H9 (cell line): ENCODE measurements around the gene FAP. TPM values are rescaled to one million over a fixed set of nuclear protein-coding genes. Genes with fewer than 3 reads are reported as not detected.

Experiments used
- DNase-seq: peaks from one replicate; pipeline ENCODE4 v3.0.0-alpha.2; 2017
- H2AFZ ChIP-seq: one replicate; pipeline ENCODE4 v1.6.1; 2013; ENCODE audit warnings: mild to moderate bottlenecking, low read length, control low read depth, moderate library complexity
- H2AK5ac ChIP-seq: 2 replicates; pipeline ENCODE4 v1.6.1; 2013; ENCODE audit warnings: low read length, control low read depth, mixed read lengths; ENCODE audit not compliant: insufficient read length
- H2BK120ac ChIP-seq: one replicate; pipeline ENCODE4 v1.6.1; 2013; ENCODE audit warnings: low read depth, mild to moderate bottlenecking, low read length, control low read depth, inconsistent platforms; ENCODE audit not compliant: poor library complexity, severe bottlenecking
- H2BK12ac ChIP-seq: 2 replicates; pipeline ENCODE4 v1.6.1; 2013; ENCODE audit warnings: low read length, control low read depth, mixed read lengths, low read depth; ENCODE audit not compliant: insufficient read length
- H2BK15ac ChIP-seq: 2 replicates; pipeline ENCODE4 v1.6.1; 2013; ENCODE audit warnings: low read depth, low read length, control low read depth
- H2BK20ac ChIP-seq: one replicate; pipeline ENCODE4 v1.6.1; 2013; ENCODE audit warnings: low read depth, mild to moderate bottlenecking, low read length, control low read depth, inconsistent platforms; ENCODE audit not compliant: poor library complexity, severe bottlenecking
- H2BK5ac ChIP-seq: 2 replicates; pipeline ENCODE4 v1.6.1; 2013; ENCODE audit warnings: low read length, control low read depth, mixed read lengths; ENCODE audit not compliant: insufficient read length
- H3K14ac ChIP-seq: 2 replicates; pipeline ENCODE4 v1.6.1; 2013; ENCODE audit warnings: low read length, control low read depth; ENCODE audit not compliant: insufficient read depth
- H3K18ac ChIP-seq: 2 replicates; pipeline ENCODE4 v1.6.1; 2013; ENCODE audit warnings: low read depth, mild to moderate bottlenecking, mixed read lengths, low read length, control low read depth; ENCODE audit not compliant: insufficient read length
- H3K23ac ChIP-seq: 2 replicates; pipeline ENCODE4 v1.6.1; 2013; ENCODE audit warnings: low read length, control low read depth, mixed read lengths, low read depth; ENCODE audit not compliant: insufficient read length
- H3K23me2 ChIP-seq: 2 replicates; pipeline ENCODE4 v1.6.1; 2013; ENCODE audit warnings: low read depth, mild to moderate bottlenecking, mixed read lengths, low read length, control low read depth; ENCODE audit not compliant: insufficient read length, poor library complexity, severe bottlenecking
- H3K27ac ChIP-seq: 2 replicates; pipeline ENCODE4 v1.5.1; 2013; ENCODE audit warnings: low read length, control low read depth, mixed read lengths, low read depth; ENCODE audit not compliant: insufficient read length
- H3K27me3 ChIP-seq: 2 replicates; pipeline ENCODE4 v1.6.1; 2013; ENCODE audit warnings: low read length, control low read depth, inconsistent platforms; ENCODE audit not compliant: insufficient read depth
- H3K4ac ChIP-seq: 2 replicates; pipeline ENCODE4 v1.6.1; 2013; ENCODE audit warnings: low read depth, mild to moderate bottlenecking, control low read depth, inconsistent platforms, low read length, moderate library complexity
- H3K4me1 ChIP-seq: 2 replicates; pipeline ENCODE4 v1.6.1; 2013; ENCODE audit warnings: low read length, control low read depth, inconsistent platforms; ENCODE audit not compliant: insufficient read depth
- H3K4me2 ChIP-seq: 2 replicates; pipeline ENCODE4 v1.6.1; 2013; ENCODE audit warnings: low read length, control low read depth, mixed read lengths; ENCODE audit not compliant: insufficient read length, insufficient read depth
- H3K56ac ChIP-seq: 2 replicates; pipeline ENCODE4 v1.6.1; 2013; ENCODE audit warnings: low read depth, mild to moderate bottlenecking, mixed read lengths, low read length, control low read depth; ENCODE audit not compliant: insufficient read length
- H3K79me1 ChIP-seq: 2 replicates; pipeline ENCODE4 v1.6.1; 2013; ENCODE audit warnings: low read depth, mild to moderate bottlenecking, moderate library complexity, low read length, control low read depth, inconsistent platforms; ENCODE audit not compliant: insufficient read depth, poor library complexity, severe bottlenecking
- H3K79me2 ChIP-seq: 2 replicates; pipeline ENCODE4 v1.6.1; 2013; ENCODE audit warnings: low read length, control low read depth, inconsistent platforms; ENCODE audit not compliant: insufficient read depth
- H3K9ac ChIP-seq: 2 replicates; pipeline ENCODE4 v1.6.1; 2013; ENCODE audit warnings: low read length, control low read depth, mixed read lengths; ENCODE audit not compliant: insufficient read length; ENCODE audit errors: extremely low read depth
- H3K9me3 ChIP-seq: one replicate; pipeline ENCODE4 v1.6.1; 2013; ENCODE audit warnings: low read depth, low read length, inconsistent platforms; ENCODE audit not compliant: control insufficient read depth
- H3T11ph ChIP-seq: one replicate; pipeline ENCODE4 v1.6.1; 2013; ENCODE audit warnings: mild to moderate bottlenecking, low read length, control low read depth, inconsistent platforms
- H4K20me1 ChIP-seq: one replicate; pipeline ENCODE4 v1.6.1; 2013; ENCODE audit not compliant: control insufficient read depth, insufficient read length, insufficient read depth
- H4K5ac ChIP-seq: 2 replicates; pipeline ENCODE4 v1.6.1; 2013; ENCODE audit warnings: low read depth, mild to moderate bottlenecking, mixed read lengths, low read length, control low read depth; ENCODE audit not compliant: insufficient read length
- H4K8ac ChIP-seq: replicated peaks from 2 replicates; pipeline ENCODE4 v1.6.1; 2013; ENCODE audit warnings: low read length, control low read depth, mixed read lengths, low read depth; ENCODE audit not compliant: insufficient read length
- H4K91ac ChIP-seq: 2 replicates; pipeline ENCODE4 v1.6.1; 2013; ENCODE audit warnings: low read depth, mild to moderate bottlenecking, moderate library complexity, mixed read lengths, low read length, control low read depth; ENCODE audit not compliant: insufficient read length
- H3K27ac Mint-ChIP-seq, 3 experiments: 2 replicates in 2 of 3; 3 replicates in 1 of 3; pipeline ENCODE4 v1.8.0; 2020 to 2021; ENCODE audit warnings: mixed read lengths in 3 of 3, mild to moderate bottlenecking in 1 of 3, moderate library complexity in 1 of 3
- H3K27me3 Mint-ChIP-seq: 2 replicates; pipeline ENCODE4 v1.8.0; 2021; ENCODE audit warnings: low read depth, mild to moderate bottlenecking, moderate library complexity, mixed read lengths
- H3K36me3 Mint-ChIP-seq, 3 experiments: 2 replicates in 2 of 3; 3 replicates in 1 of 3; pipeline ENCODE4 v1.8.0; 2020 to 2021; ENCODE audit warnings: low read depth in 3 of 3, mixed read lengths in 3 of 3; ENCODE audit not compliant: insufficient read depth in 1 of 3
- H3K4me1 Mint-ChIP-seq, 2 experiments: 2 replicates each; pipeline ENCODE4 v1.8.0; 2020; ENCODE audit warnings: mixed read lengths in 2 of 2
- H3K4me3 Mint-ChIP-seq, 2 experiments: 2 replicates in 1 of 2; 3 replicates in 1 of 2; pipeline ENCODE4 v1.8.0; 2020 to 2021; ENCODE audit warnings: mild to moderate bottlenecking in 2 of 2, mixed read lengths in 2 of 2, moderate library complexity in 1 of 2
- H3K9me3 Mint-ChIP-seq, 2 experiments: 2 replicates in 1 of 2; 3 replicates in 1 of 2; pipeline ENCODE4 v1.8.0; 2020; ENCODE audit warnings: mild to moderate bottlenecking in 2 of 2, mixed read lengths in 2 of 2, moderate library complexity in 1 of 2
- WGBS: extraction: QIAGEN DNeasy Blood & Tissue Kit; methylation state at CpG from one replicate; pipeline ENCODE4 v1.1.7; 2013; ENCODE audit warnings: missing lambda C conversion rate, low lambda C conversion rate, mixed read lengths; ENCODE audit not compliant: insufficient read length; ENCODE audit errors: extremely low coverage; 5-methylcytosine and 5-hydroxymethylcytosine counted together
- total RNA-seq: library from RNA; stranded (reverse); gene quantifications from 2 replicates; pipeline ENCODE4 v1.2.1, GENCODE V29; 2021
- TF ChIP-seq, protein P1 (sequence below): fragments of 200-600 bp; sonication (generic); conservative IDR thresholded peaks from 3 replicates; pipeline ENCODE4 v1.8.0; 2021; ENCODE audit warnings: antibody characterized with exemption, mild to moderate bottlenecking

The FAP gene
- total RNA-seq, 1 experiment from 2014 or later: not detected

GRCh38 chr2:162126527-162126926 is 116.7 kb downstream of the FAP start:
- no CpG with 5 or more reads among the region's 2 CpGs for WGBS
- TF ChIP-seq, protein P1, sequence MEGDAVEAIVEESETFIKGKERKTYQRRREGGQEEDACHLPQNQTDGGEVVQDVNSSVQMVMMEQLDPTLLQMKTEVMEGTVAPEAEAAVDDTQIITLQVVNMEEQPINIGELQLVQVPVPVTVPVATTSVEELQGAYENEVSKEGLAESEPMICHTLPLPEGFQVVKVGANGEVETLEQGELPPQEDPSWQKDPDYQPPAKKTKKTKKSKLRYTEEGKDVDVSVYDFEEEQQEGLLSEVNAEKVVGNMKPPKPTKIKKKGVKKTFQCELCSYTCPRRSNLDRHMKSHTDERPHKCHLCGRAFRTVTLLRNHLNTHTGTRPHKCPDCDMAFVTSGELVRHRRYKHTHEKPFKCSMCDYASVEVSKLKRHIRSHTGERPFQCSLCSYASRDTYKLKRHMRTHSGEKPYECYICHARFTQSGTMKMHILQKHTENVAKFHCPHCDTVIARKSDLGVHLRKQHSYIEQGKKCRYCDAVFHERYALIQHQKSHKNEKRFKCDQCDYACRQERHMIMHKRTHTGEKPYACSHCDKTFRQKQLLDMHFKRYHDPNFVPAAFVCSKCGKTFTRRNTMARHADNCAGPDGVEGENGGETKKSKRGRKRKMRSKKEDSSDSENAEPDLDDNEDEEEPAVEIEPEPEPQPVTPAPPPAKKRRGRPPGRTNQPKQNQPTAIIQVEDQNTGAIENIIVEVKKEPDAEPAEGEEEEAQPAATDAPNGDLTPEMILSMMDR: no peak

More at GRCh38 chr2:162126527-162126926, 116.7 kb downstream of the FAP start:
- Mint-ChIP-seq H3K27ac (peak overlapping the region in 1 of 3 experiments; percentile 8; a peak in 1 of 7 replicates), H3K36me3 (no peaks in the 10 kb centered on the region), H3K4me3 (no peak overlapping the region), H3K4me1 (no peaks in the 10 kb centered on the region), H3K9me3 (peaks cover 0 to 4% of the 10 kb centered on the region in 2 experiments; a peak in 1 of 5 replicates), H3K27me3 (no peaks in the 10 kb centered on the region)
- no peak overlapping the region for H3K27ac ChIP-seq
- H3K23me2 ChIP-seq: no peaks in the 10 kb centered on the region
- H3K4me1 ChIP-seq: no peaks in the 10 kb centered on the region
- H2BK120ac ChIP-seq: no peak overlapping the region
- H3K56ac ChIP-seq: no peak overlapping the region
- no peak overlapping the region for H2AK5ac ChIP-seq
- no peaks in the 10 kb centered on the region for H3K79me2 ChIP-seq
- DNase-seq: no peak
- H4K20me1 ChIP-seq: no peaks in the 10 kb centered on the region
- no peaks in the 10 kb centered on the region for H3K9me3 ChIP-seq
- H3K4me2 ChIP-seq: no peak overlapping the region
- H2AFZ ChIP-seq: no peak overlapping the region
- no peak overlapping the region for H2BK15ac ChIP-seq
- H3K9ac ChIP-seq: no peak overlapping the region
- H2BK20ac ChIP-seq: no peak overlapping the region
- no peak overlapping the region for H4K91ac ChIP-seq
- no peak overlapping the region for H3T11ph ChIP-seq
- no peaks in the 10 kb centered on the region for H3K27me3 ChIP-seq
- no peak overlapping the region for H3K18ac ChIP-seq
- H4K5ac ChIP-seq: no peak overlapping the region
- no peak overlapping the region for H3K14ac ChIP-seq
- H2BK5ac ChIP-seq: no peak overlapping the region
- H2BK12ac ChIP-seq: no peak overlapping the region
- no peak overlapping the region for H3K23ac ChIP-seq
- no peak overlapping the region for H3K4ac ChIP-seq
- H4K8ac ChIP-seq: no peak overlapping the region
- H3K79me1 ChIP-seq: no peaks in the 10 kb centered on the region
